GM12874 (cell line): ENCODE measurements around the gene UROD.

ENCODE experiments used
- CTCF ChIP-seq: IDR thresholded peaks from 2 replicates; pipeline ENCODE4 v1.5.1; 2011; ENCODE audit warnings: low read depth, mild to moderate bottlenecking, control low read depth, low read length, moderate library complexity; ENCODE audit not compliant: insufficient read depth

UROD gene

GRCh38 chr1:45035631-45036301 lies 23.7 kb downstream of the UROD start:
- no peak for TF ChIP-seq CTCF

GRCh38 chr1:45037456-45037855 lies 25.4 kb downstream of the UROD start:
- no peak for TF ChIP-seq CTCF

GRCh38 chr1:45038240-45038639 lies 26.2 kb downstream of the UROD start:
- no peak for TF ChIP-seq CTCF

GRCh38 chr1:45038661-45039364 lies 26.8 kb downstream of the UROD start:
- TF ChIP-seq CTCF, result no peak

- TF ChIP-seq CTCF, result no peak
These were observed 28.2 kb downstream of the UROD start for GRCh38 chr1:45040297-45040696.

GRCh38 chr1:45043094-45043493 lies 31.0 kb downstream of the UROD start:
- no peak for TF ChIP-seq CTCF

GRCh38 chr1:45044916-45045315 lies 32.9 kb downstream of the UROD start:
- TF ChIP-seq CTCF, result no peak
